Panc1 (cell line): ENCODE data around the gene KRTAP3-1.

Experiments
- POLR2AphosphoS5 ChIP-seq: IDR thresholded peaks from 2 replicates; pipeline ENCODE4 v1.6.1; 2012; ENCODE audit warnings: mild to moderate bottlenecking, low read depth, low read length, moderate library complexity
- SIN3A ChIP-seq: IDR thresholded peaks from 2 replicates; pipeline ENCODE4 v1.6.1; 2012; ENCODE audit warnings: low read depth, mild to moderate bottlenecking, low read length, moderate library complexity, borderline replicate concordance; ENCODE audit not compliant: insufficient read depth
- TF ChIP-seq, protein P1 (sequence below): fragments of 450-650 bp; IDR thresholded peaks from 2 replicates; pipeline ENCODE4 v1.5.1; 2017; ENCODE audit warnings: mild to moderate bottlenecking
- TF ChIP-seq, protein P2 (sequence below), 2 experiments: IDR thresholded peaks; 2 replicates each; pipeline ENCODE4 v1.6.1; 2011 to 2012; ENCODE audit warnings: low read depth in 2 of 2, control low read depth in 1 of 2, low read length in 1 of 2, mild to moderate bottlenecking in 1 of 2, moderate library complexity in 1 of 2; ENCODE audit not compliant: insufficient read depth in 1 of 2

DNA sequence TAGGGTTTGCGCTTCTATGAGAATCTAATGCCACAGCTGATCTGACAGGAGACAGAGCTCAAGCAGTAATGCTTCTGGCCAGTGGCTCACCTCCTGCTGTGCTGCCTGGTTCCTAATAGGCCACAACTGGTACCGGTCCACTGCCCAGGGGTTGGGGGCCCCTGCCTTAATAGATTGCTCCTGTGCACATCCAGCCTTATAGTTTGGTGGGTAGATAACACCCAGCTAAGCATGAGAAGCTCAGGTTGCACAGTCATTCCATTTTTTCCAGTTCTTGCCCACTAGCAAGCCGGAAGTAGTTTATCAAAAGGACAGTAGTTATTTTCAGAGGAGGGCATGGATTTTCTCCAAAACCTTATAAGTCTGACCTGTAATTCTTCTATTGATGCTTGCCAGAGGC, 10.5 kb upstream of the KRTAP3-1 start:
- TF ChIP-seq, protein P1, sequence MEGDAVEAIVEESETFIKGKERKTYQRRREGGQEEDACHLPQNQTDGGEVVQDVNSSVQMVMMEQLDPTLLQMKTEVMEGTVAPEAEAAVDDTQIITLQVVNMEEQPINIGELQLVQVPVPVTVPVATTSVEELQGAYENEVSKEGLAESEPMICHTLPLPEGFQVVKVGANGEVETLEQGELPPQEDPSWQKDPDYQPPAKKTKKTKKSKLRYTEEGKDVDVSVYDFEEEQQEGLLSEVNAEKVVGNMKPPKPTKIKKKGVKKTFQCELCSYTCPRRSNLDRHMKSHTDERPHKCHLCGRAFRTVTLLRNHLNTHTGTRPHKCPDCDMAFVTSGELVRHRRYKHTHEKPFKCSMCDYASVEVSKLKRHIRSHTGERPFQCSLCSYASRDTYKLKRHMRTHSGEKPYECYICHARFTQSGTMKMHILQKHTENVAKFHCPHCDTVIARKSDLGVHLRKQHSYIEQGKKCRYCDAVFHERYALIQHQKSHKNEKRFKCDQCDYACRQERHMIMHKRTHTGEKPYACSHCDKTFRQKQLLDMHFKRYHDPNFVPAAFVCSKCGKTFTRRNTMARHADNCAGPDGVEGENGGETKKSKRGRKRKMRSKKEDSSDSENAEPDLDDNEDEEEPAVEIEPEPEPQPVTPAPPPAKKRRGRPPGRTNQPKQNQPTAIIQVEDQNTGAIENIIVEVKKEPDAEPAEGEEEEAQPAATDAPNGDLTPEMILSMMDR, result no peak
- TF ChIP-seq POLR2AphosphoS5 (no peak), SIN3A (no peak)
- TF ChIP-seq, protein P2, sequence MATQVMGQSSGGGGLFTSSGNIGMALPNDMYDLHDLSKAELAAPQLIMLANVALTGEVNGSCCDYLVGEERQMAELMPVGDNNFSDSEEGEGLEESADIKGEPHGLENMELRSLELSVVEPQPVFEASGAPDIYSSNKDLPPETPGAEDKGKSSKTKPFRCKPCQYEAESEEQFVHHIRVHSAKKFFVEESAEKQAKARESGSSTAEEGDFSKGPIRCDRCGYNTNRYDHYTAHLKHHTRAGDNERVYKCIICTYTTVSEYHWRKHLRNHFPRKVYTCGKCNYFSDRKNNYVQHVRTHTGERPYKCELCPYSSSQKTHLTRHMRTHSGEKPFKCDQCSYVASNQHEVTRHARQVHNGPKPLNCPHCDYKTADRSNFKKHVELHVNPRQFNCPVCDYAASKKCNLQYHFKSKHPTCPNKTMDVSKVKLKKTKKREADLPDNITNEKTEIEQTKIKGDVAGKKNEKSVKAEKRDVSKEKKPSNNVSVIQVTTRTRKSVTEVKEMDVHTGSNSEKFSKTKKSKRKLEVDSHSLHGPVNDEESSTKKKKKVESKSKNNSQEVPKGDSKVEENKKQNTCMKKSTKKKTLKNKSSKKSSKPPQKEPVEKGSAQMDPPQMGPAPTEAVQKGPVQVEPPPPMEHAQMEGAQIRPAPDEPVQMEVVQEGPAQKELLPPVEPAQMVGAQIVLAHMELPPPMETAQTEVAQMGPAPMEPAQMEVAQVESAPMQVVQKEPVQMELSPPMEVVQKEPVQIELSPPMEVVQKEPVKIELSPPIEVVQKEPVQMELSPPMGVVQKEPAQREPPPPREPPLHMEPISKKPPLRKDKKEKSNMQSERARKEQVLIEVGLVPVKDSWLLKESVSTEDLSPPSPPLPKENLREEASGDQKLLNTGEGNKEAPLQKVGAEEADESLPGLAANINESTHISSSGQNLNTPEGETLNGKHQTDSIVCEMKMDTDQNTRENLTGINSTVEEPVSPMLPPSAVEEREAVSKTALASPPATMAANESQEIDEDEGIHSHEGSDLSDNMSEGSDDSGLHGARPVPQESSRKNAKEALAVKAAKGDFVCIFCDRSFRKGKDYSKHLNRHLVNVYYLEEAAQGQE (IDR thresholded peaks at IDR 0.05; ENCODE audit: insufficient read depth in 1 of 2, low read depth in 2 of 2, low read length in 1 of 2), result no peak
